ENCODE measurements around the gene UCN2. TPM values are rescaled to one million over a fixed set of nuclear protein-coding genes. Genes with fewer than 3 reads are reported as not detected.

Gene UCN2
- total and polyA plus RNA-seq, 9 of the 15 experiments (the other 6 are each of a cell fraction or from before 2014, with no cell fraction given), result 0.08 to 0.11 TPM; not detected in 7

GRCh38 chr3:48553361-48553760 lies 10.2 kb downstream of the UCN2 start:
- H3K4me2 ChIP-seq (ENCODE audit: insufficient read depth, low read length), result peak overlapping the region; percentile 84; the same call in 1 of the 2 replicates
- DNase-seq (ENCODE audit: extremely low read depth in 1 of 4, low spot score in 3 of 4) (no peak), FAIRE-seq (no peak), ATAC-seq (no peak)
- H3K4me3 ChIP-seq, result no peak overlapping the region
- no peak overlapping the region for H2AFZ ChIP-seq (ENCODE audit: low read depth, low read length)
- H3K9me3 ChIP-seq (replicated peaks; ENCODE audit: control insufficient read depth, insufficient read depth, low read depth, low read length), result no peaks in the 10 kb centered on the region
- H3K36me3 ChIP-seq (ENCODE audit: control insufficient read depth, insufficient read depth, low read length), result peaks cover 47% of the 10 kb centered on the region; the same call in 2 of the 3 replicates
- TF ChIP-seq ZNF589 (CRISPR knock-in tag; IDR thresholded peaks at IDR 0.05; ENCODE audit: low read depth) (no peak), HNRNPK (IDR thresholded peaks at IDR 0.05; ENCODE audit: low read depth, low read length, poor library complexity, severe bottlenecking) (no peak), EP300 (IDR thresholded peaks at IDR 0.05; ENCODE audit: low read length) (no peak), ARID3B (CRISPR knock-in tag; IDR thresholded peaks at IDR 0.05; ENCODE audit: borderline replicate concordance) (no peak), ZNF592 (IDR thresholded peaks at IDR 0.05) (no peak), ZNF140 (CRISPR knock-in tag; IDR thresholded peaks at IDR 0.05) (no peak), KLF1 (tag; IDR thresholded peaks at IDR 0.05) (no peak), ZNF644 (tag; IDR thresholded peaks at IDR 0.05; ENCODE audit: low read depth) (no peak), ZNF551 (CRISPR knock-in tag; IDR thresholded peaks at IDR 0.05) (no peak), USF1 (CRISPR knock-in tag; IDR thresholded peaks at IDR 0.05) (no peak), SRSF9 (IDR thresholded peaks at IDR 0.05; ENCODE audit: borderline replicate concordance, low read depth, low read length) (no peak), KLF16 (IDR thresholded peaks at IDR 0.05) (no peak)
- peaks cover 53% of the 10 kb centered on the region for H3K79me2 ChIP-seq (ENCODE audit: control insufficient read depth, insufficient read depth, low read length)
- no peak overlapping the region; the same call in 2 of the 3 replicates for H3K27ac ChIP-seq (ENCODE audit: extremely low read depth, low read depth, low read length)
- in situ Hi-C loops (cut with MboI), result no loop called here
- CTCF ChIA-PET (ENCODE audit: low intra/inter-chr PET ratio), result no interaction called here
- H3K9me1 ChIP-seq (ENCODE audit: control insufficient read depth, insufficient read depth, low read length), result peaks cover 11% of the 10 kb centered on the region
- 93% methylated on average over 4 of the region's 5 CpGs for WGBS (ENCODE audit: insufficient coverage, low coverage, missing lambda C conversion rate)
- no peak overlapping the region for H3K9ac ChIP-seq (ENCODE audit: insufficient read depth in 1 of 2, low read depth in 2 of 2, low read length in 2 of 2)
- intact Hi-C loops (cut with micrococcal nuclease), result loop anchor here (10.0 kb wide), 1 partner anchor 279 kb away; no protein-coding TSS in a partner anchor
- POLR2A ChIA-PET, result interaction anchor here (0.8 kb wide), 1 partner anchor 24 kb away, joined by 3 read pairs; no protein-coding TSS in a partner anchor
- H4K20me1 ChIP-seq (replicated peaks; ENCODE audit: control insufficient read depth, insufficient read depth, low read length), result peaks cover 6% of the 10 kb centered on the region; the same call in 1 of the 2 replicates
- no TSS peak for BruUV-seq (replicated peaks)
- no peaks in the 10 kb centered on the region for H3K27me3 ChIP-seq (ENCODE audit: control insufficient read depth in 2 of 2, insufficient read depth in 2 of 2, low read length in 2 of 2)
- peaks cover 22 to 37% of the 10 kb centered on the region in 2 experiments; a peak in 4 of 5 replicates for H3K4me1 ChIP-seq (replicated peaks in 1 of 2; ENCODE audit: control insufficient read depth in 2 of 2, insufficient read depth in 2 of 2, low read length in 2 of 2)

Measured in K562 (cell line).